Testis (tissue), 3 donors: ENCODE measurements around the gene SLC37A1. TPM values are rescaled to one million over a fixed set of nuclear protein-coding genes. Genes with fewer than 3 reads are reported as not detected.

Experiments
- DNase-seq: peaks from one replicate; pipeline ENCODE4 v3.0.0-alpha.2; 2019
- H3K27ac ChIP-seq, 2 donors: fragments of 200-600 bp; sonication (generic); one replicate each; pipeline ENCODE4 v1.5.1; 2019
- H3K27me3 ChIP-seq: fragments of 200-600 bp; sonication (generic); one replicate; pipeline ENCODE4 v1.5.1; 2019
- H3K36me3 ChIP-seq: fragments of 200-600 bp; sonication (generic); one replicate; pipeline ENCODE4 v1.5.1; 2017; ENCODE audit warnings: low read depth; ENCODE audit errors: missing control alignments
- H3K4me1 ChIP-seq: fragments of 200-600 bp; sonication (generic); one replicate; pipeline ENCODE4 v1.5.1; 2019
- H3K4me3 ChIP-seq, 2 donors: fragments of 200-600 bp; sonication (generic); one replicate each; pipeline ENCODE4 v1.5.1; 2017 to 2019
- H3K9me3 ChIP-seq: fragments of 200-600 bp; sonication (generic); one replicate; pipeline ENCODE4 v1.5.1; 2017
- CTCF ChIP-seq, 3 experiments: fragments of 450-650 bp in 2 of 3; fragments of 200-600 bp in 1 of 3; sonication (generic) in 1 of 3; IDR thresholded peaks; one replicate each; pipeline ENCODE4 v1.5.1; 2016 to 2019; ENCODE audit warnings: antibody characterized with exemption in 3 of 3, mild to moderate bottlenecking in 2 of 3, moderate library complexity in 1 of 3
- POLR2A ChIP-seq: fragments of 450-650 bp; IDR thresholded peaks from one replicate; pipeline ENCODE4 v1.6.1; 2017; ENCODE audit warnings: antibody characterized with exemption, mild to moderate bottlenecking, moderate library complexity
- WGBS, 2 donors: methylation state at CpG; one replicate each; pipeline ENCODE4 v1.1.5; 2018; 5-methylcytosine and 5-hydroxymethylcytosine counted together
- intact Hi-C: fragments of 100-400 bp; cut with DNase I; formaldehyde crosslinking; loops from one replicate; pipeline ENCODE4 v1.15.1; 2023; ENCODE audit warnings: low total_unique reads
- polyA plus RNA-seq: library from polyadenylated mRNA; stranded (reverse); fragments of 350-450 nt; fragmentation: Illumina TruSeq; extraction: RNeasy Lipid Tissue Mini Kit (QIAGEN cat#74804); gene quantifications from one replicate; pipeline ENCODE4 v1.2.3, GENCODE V29; 2014; ENCODE audit warnings: low read depth, low replicate concordance; ENCODE audit not compliant: insufficient read depth
- total RNA-seq, 2 donors: library from RNA; depleted of rRNA; stranded (reverse); fragments of >200 nt; gene quantifications; one replicate each; pipeline ENCODE4 v1.2.3, GENCODE V29; 2016

Gene SLC37A1
- total and polyA plus RNA-seq, 3 donors from 2014 or later: 22.6 to 48.3 (median 24.3) TPM

GRCh38 chr21:42545745-42546144 is 32.1 kb downstream of the SLC37A1 start:
- Histone ChIP-seq H3K36me3 (no peaks in the 10 kb centered on the region), H3K27ac (no peak overlapping the region)
- WGBS, 2 donors: 88 to 99% methylated on average over 5 to 7 of the region's 8 CpGs

GRCh38 chr21:42546433-42546832 is 32.8 kb downstream of the SLC37A1 start:
- 86 to 88% methylated on average over 14 of the region's 14 CpGs for WGBS, 2 donors
- intact Hi-C loops: no loop called here
- H3K36me3 ChIP-seq: no peaks in the 10 kb centered on the region

More at GRCh38 chr21:42545745-42546144, 32.1 kb downstream of the SLC37A1 start:
- Histone ChIP-seq H3K4me3 (no peak overlapping the region), H3K4me1 (no peaks in the 10 kb centered on the region), H3K27me3 (no peaks in the 10 kb centered on the region), H3K9me3 (no peaks in the 10 kb centered on the region)
- TF ChIP-seq CTCF (IDR thresholded peaks at IDR 0.05): no peak
- TF ChIP-seq POLR2A: no peak
- DNase-seq: no peak
- intact Hi-C loops: no loop called here

GRCh38 chr21:42547001-42547905 is 33.6 kb downstream of the SLC37A1 start:
- WGBS, 2 donors: 87 to 95% methylated on average over 25 to 27 of the region's 27 CpGs
- Histone ChIP-seq H3K4me1 (no peaks in the 10 kb centered on the region), H3K9me3 (no peaks in the 10 kb centered on the region), H3K27ac (no peak overlapping the region), H3K36me3 (no peaks in the 10 kb centered on the region), H3K27me3 (no peaks in the 10 kb centered on the region), H3K4me3 (no peak overlapping the region)
- TF ChIP-seq POLR2A (no peak), CTCF (IDR thresholded peaks at IDR 0.05) (no peak)
- intact Hi-C loops: no loop called here
- DNase-seq: no peak

More at GRCh38 chr21:42546433-42546832, 32.8 kb downstream of the SLC37A1 start:
- DNase-seq: no peak
- no peaks in the 10 kb centered on the region for H3K4me1 ChIP-seq
- no peak for TF ChIP-seq POLR2A
- no peak for TF ChIP-seq CTCF (IDR thresholded peaks at IDR 0.05)
- no peaks in the 10 kb centered on the region for H3K9me3 ChIP-seq
- no peaks in the 10 kb centered on the region for H3K27me3 ChIP-seq
- no peak overlapping the region for H3K4me3 ChIP-seq
- no peak overlapping the region for H3K27ac ChIP-seq

- Histone ChIP-seq H3K27ac (no peak overlapping the region), H3K4me3 (no peak overlapping the region), H3K36me3 (no peaks in the 10 kb centered on the region), H3K4me1 (no peaks in the 10 kb centered on the region), H3K27me3 (no peaks in the 10 kb centered on the region), H3K9me3 (no peaks in the 10 kb centered on the region)
- 89 to 95% methylated on average over 15 to 22 of the region's 22 CpGs for WGBS, 2 donors
- TF ChIP-seq POLR2A (no peak), CTCF (IDR thresholded peaks at IDR 0.05) (no peak)
- no peak for DNase-seq
- intact Hi-C loops: no loop called here
Measured at GRCh38 chr21:42547906-42548365, 34.3 kb downstream of the SLC37A1 start.
